ENCODE results near the gene C9orf72. TPM values are rescaled to one million over a fixed set of nuclear protein-coding genes. Genes with fewer than 3 reads are reported as not detected.

The C9orf72 gene
- total RNA-seq, 2 donors from 2014 or later, result 8.0 to 14.0 TPM

- Histone ChIP-seq H3K4me1 (no peaks in the 10 kb centered on the region), H3K27me3 (no peaks in the 10 kb centered on the region), H3K9me3 (no peaks in the 10 kb centered on the region), H3K4me3 (no peak overlapping the region), H3K9ac (ENCODE audit: low read depth in 2 of 2, low read length in 2 of 2) (no peak overlapping the region), H3K27ac (no peak overlapping the region), H3K36me3 (no peaks in the 10 kb centered on the region)
- no peak for DNase-seq
- TF ChIP-seq, protein P1, sequence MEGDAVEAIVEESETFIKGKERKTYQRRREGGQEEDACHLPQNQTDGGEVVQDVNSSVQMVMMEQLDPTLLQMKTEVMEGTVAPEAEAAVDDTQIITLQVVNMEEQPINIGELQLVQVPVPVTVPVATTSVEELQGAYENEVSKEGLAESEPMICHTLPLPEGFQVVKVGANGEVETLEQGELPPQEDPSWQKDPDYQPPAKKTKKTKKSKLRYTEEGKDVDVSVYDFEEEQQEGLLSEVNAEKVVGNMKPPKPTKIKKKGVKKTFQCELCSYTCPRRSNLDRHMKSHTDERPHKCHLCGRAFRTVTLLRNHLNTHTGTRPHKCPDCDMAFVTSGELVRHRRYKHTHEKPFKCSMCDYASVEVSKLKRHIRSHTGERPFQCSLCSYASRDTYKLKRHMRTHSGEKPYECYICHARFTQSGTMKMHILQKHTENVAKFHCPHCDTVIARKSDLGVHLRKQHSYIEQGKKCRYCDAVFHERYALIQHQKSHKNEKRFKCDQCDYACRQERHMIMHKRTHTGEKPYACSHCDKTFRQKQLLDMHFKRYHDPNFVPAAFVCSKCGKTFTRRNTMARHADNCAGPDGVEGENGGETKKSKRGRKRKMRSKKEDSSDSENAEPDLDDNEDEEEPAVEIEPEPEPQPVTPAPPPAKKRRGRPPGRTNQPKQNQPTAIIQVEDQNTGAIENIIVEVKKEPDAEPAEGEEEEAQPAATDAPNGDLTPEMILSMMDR (IDR thresholded peaks at IDR 0.05), result no peak
- intact Hi-C loops (cut with DNase I), result no loop called here
These were observed 26.6 kb upstream of the C9orf72 start for GRCh38 chr9:27599870-27600238.

- TF ChIP-seq, protein P1 (IDR thresholded peaks at IDR 0.05), result no peak
- no peak for DNase-seq
- Histone ChIP-seq H3K9me3 (no peaks in the 10 kb centered on the region), H3K27ac (no peak overlapping the region), H3K36me3 (no peaks in the 10 kb centered on the region), H3K27me3 (no peaks in the 10 kb centered on the region), H3K4me3 (no peak overlapping the region), H3K9ac (ENCODE audit: low read depth in 2 of 2, low read length in 2 of 2) (no peak overlapping the region), H3K4me1 (no peaks in the 10 kb centered on the region)
- intact Hi-C loops (cut with DNase I), result no loop called here
These were observed 26.0 kb upstream of the C9orf72 start for GRCh38 chr9:27599102-27599869.

GRCh38 chr9:27595733-27596132 is 22.5 kb upstream of the C9orf72 start:
- intact Hi-C loops (cut with DNase I), result no loop called here
- no peaks in the 10 kb centered on the region for H3K9me3 ChIP-seq
- no peak for DNase-seq
- TF ChIP-seq, protein P1 (IDR thresholded peaks at IDR 0.05), result no peak
- H3K4me3 ChIP-seq, result no peak overlapping the region
- no peaks in the 10 kb centered on the region for H3K36me3 ChIP-seq
- H3K27ac ChIP-seq, result no peak overlapping the region
- H3K4me1 ChIP-seq, result no peaks in the 10 kb centered on the region
- no peak overlapping the region for H3K9ac ChIP-seq (ENCODE audit: low read depth in 2 of 2, low read length in 2 of 2)
- no peaks in the 10 kb centered on the region for H3K27me3 ChIP-seq

DNA sequence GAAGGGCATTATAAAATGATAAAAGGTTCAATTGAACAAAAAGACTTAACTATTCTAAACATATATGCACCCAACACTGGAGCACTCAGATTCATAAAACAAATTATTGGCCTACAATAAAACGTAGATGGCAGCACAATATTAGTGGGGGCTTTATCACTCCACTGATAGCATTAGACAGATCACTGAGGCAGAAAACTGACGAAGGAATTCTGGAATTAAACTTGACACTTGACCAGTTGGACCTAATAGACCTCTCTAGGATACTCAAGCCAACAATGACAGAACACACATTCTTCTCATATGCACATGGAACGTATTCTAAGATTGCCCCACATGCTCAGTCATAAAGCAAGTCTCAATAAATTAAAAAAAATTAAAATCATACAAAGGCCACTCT is 18.4 kb upstream of the C9orf72 start:
- H3K27me3 ChIP-seq, result no peaks in the 10 kb centered on the region
- no peaks in the 10 kb centered on the region for H3K9me3 ChIP-seq
- no peak overlapping the region for H3K9ac ChIP-seq (ENCODE audit: low read depth in 2 of 2, low read length in 2 of 2)
- no peak overlapping the region for H3K27ac ChIP-seq
- TF ChIP-seq, protein P1 (IDR thresholded peaks at IDR 0.05), result no peak
- H3K4me3 ChIP-seq, result no peak overlapping the region
- no peaks in the 10 kb centered on the region for H3K4me1 ChIP-seq
- H3K36me3 ChIP-seq, result no peaks in the 10 kb centered on the region
- intact Hi-C loops (cut with DNase I), result no loop called here
- DNase-seq, result no peak

GRCh38 chr9:27591093-27591492 is 17.8 kb upstream of the C9orf72 start:
- H3K9me3 ChIP-seq, result no peaks in the 10 kb centered on the region
- H3K36me3 ChIP-seq, result no peaks in the 10 kb centered on the region
- H3K27ac ChIP-seq, result no peak overlapping the region
- intact Hi-C loops (cut with DNase I), result no loop called here
- H3K4me1 ChIP-seq, result no peaks in the 10 kb centered on the region
- no peak overlapping the region for H3K4me3 ChIP-seq
- H3K27me3 ChIP-seq, result no peaks in the 10 kb centered on the region
- TF ChIP-seq, protein P1 (IDR thresholded peaks at IDR 0.05), result no peak
- no peak for DNase-seq
- H3K9ac ChIP-seq (ENCODE audit: low read depth in 2 of 2, low read length in 2 of 2), result no peak overlapping the region

Measured in colonic mucosa (tissue), 4 donors.